Suprapubic skin (tissue), 4 donors: ENCODE measurements around the gene FSD1L. TPM values are rescaled to one million over a fixed set of nuclear protein-coding genes. Genes with fewer than 3 reads are reported as not detected.

Experiments
- DNase-seq, 2 donors: peaks; one replicate each; pipeline ENCODE4 v3.0.0-alpha.2; 2019; ENCODE audit warnings: low spot score in 2 of 2
- H3K27ac ChIP-seq: fragments of 200-600 bp; sonication (generic); one replicate; pipeline ENCODE4 v1.5.1; 2019
- H3K27me3 ChIP-seq: fragments of 200-600 bp; sonication (generic); one replicate; pipeline ENCODE4 v1.5.1; 2019
- H3K36me3 ChIP-seq: fragments of 200-600 bp; sonication (generic); one replicate; pipeline ENCODE4 v1.5.1; 2019
- H3K4me1 ChIP-seq: fragments of 200-600 bp; sonication (generic); one replicate; pipeline ENCODE4 v1.5.1; 2019
- H3K4me3 ChIP-seq: fragments of 200-600 bp; sonication (generic); one replicate; pipeline ENCODE4 v1.5.1; 2019; ENCODE audit warnings: mild to moderate bottlenecking
- H3K9me3 ChIP-seq: fragments of 200-600 bp; sonication (generic); one replicate; pipeline ENCODE4 v1.5.1; 2019
- EP300 ChIP-seq: sonication (generic); formaldehyde crosslinking; IDR thresholded peaks from one replicate; pipeline ENCODE4 v1.6.1; 2017; ENCODE audit warnings: antibody characterized with exemption
- POLR2A ChIP-seq, 2 donors: fragments of 450-650 bp; IDR thresholded peaks; one replicate each; pipeline ENCODE4 v1.6.1; 2017; ENCODE audit warnings: antibody characterized with exemption in 2 of 2, mild to moderate bottlenecking in 2 of 2, moderate library complexity in 2 of 2
- POLR2AphosphoS5 ChIP-seq, 3 donors: sonication (generic); formaldehyde crosslinking; IDR thresholded peaks; one replicate each; pipeline ENCODE4 v1.6.1; 2017; ENCODE audit warnings: antibody characterized with exemption in 3 of 3
- WGBS: methylation state at CpG from one replicate; pipeline ENCODE4 v1.1.5; 2018; 5-methylcytosine and 5-hydroxymethylcytosine counted together
- total RNA-seq, 4 donors: library from RNA; depleted of rRNA; stranded (reverse); fragments of >200 nt; gene quantifications; one replicate each; pipeline ENCODE4 v1.1.0, GENCODE V29; 2016
- TF ChIP-seq, protein P1 (sequence below), 2 donors: fragments of 200-600 bp in 1 of 2; fragments of 450-650 bp in 1 of 2; sonication (generic) in 1 of 2; IDR thresholded peaks; one replicate each; pipeline ENCODE4 v1.5.1; 2016 to 2019; ENCODE audit warnings: antibody characterized with exemption in 2 of 2, mild to moderate bottlenecking in 1 of 2, moderate library complexity in 1 of 2

FSD1L gene
- total RNA-seq, 4 donors from 2014 or later = 0.86 to 2.1 (median 1.6) TPM

DNA sequence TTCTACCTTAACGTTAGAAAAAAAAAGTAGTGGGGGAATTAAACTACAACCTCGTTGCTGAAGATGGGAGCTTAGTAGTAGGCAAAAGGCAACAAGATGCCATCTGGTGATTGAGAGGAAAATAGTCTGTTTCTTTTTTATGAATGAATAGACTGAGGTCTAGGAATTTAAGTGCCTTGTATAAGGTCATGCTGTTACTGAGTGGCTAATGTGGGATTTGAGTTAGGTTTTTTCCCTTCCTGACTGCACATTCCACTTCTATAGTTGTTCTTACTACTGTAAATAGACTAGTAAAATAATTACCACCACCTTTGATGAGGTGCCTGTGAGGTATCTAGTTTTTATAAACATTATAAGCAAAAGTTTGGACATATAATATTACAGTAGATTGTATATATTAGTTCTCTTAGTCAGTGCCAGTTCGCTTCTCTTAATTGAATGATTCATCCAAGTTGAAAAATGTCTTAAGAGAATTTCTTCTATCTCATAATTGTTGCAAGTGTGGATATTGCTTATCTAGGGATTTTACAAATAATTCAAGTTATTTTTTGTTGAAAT is 19.1 kb downstream of the FSD1L start:
- TF ChIP-seq, protein P1, sequence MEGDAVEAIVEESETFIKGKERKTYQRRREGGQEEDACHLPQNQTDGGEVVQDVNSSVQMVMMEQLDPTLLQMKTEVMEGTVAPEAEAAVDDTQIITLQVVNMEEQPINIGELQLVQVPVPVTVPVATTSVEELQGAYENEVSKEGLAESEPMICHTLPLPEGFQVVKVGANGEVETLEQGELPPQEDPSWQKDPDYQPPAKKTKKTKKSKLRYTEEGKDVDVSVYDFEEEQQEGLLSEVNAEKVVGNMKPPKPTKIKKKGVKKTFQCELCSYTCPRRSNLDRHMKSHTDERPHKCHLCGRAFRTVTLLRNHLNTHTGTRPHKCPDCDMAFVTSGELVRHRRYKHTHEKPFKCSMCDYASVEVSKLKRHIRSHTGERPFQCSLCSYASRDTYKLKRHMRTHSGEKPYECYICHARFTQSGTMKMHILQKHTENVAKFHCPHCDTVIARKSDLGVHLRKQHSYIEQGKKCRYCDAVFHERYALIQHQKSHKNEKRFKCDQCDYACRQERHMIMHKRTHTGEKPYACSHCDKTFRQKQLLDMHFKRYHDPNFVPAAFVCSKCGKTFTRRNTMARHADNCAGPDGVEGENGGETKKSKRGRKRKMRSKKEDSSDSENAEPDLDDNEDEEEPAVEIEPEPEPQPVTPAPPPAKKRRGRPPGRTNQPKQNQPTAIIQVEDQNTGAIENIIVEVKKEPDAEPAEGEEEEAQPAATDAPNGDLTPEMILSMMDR (IDR thresholded peaks at IDR 0.05) = no peak
- DNase-seq = no peak

DNA sequence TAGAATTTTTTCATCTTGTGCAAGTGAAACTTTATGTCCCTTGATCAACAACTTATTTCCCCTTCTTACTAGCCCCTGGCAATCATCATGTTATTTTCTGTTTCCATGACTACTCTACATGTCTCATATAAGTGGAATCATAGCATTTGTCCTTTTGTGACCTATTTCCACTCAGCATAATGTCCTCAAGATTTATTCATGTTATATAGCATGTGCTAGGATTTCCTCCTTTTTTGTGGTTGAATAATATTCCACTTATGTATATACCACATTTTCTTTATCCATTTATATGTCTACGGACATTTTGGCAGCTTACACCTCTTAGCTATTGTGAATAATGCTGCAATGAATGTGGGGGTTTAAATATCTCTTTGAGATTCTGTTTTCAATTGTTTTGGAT is 21.0 kb downstream of the FSD1L start:
- Histone ChIP-seq H3K4me1 (no peaks in the 10 kb centered on the region), H3K36me3 (peaks cover 19% of the 10 kb centered on the region), H3K27ac (no peak overlapping the region), H3K9me3 (no peaks in the 10 kb centered on the region), H3K4me3 (no peak overlapping the region), H3K27me3 (no peaks in the 10 kb centered on the region)
- TF ChIP-seq, protein P1 (IDR thresholded peaks at IDR 0.05) = no peak
- TF ChIP-seq EP300 (no peak), POLR2A (IDR thresholded peaks at IDR 0.05) (no peak), POLR2AphosphoS5 (IDR thresholded peaks at IDR 0.05) (no peak)
- 93% methylated on average over 1 of the region's 1 CpG for WGBS
- DNase-seq = no peak

More for the DNA sequence above, 19.1 kb downstream of the FSD1L start:
- Histone ChIP-seq H3K4me1 (no peaks in the 10 kb centered on the region), H3K27me3 (no peaks in the 10 kb centered on the region), H3K4me3 (no peak overlapping the region), H3K27ac (no peak overlapping the region), H3K9me3 (no peaks in the 10 kb centered on the region), H3K36me3 (peaks cover 19% of the 10 kb centered on the region)
- WGBS = 89% methylated on average over 3 of the region's 3 CpGs

DNA sequence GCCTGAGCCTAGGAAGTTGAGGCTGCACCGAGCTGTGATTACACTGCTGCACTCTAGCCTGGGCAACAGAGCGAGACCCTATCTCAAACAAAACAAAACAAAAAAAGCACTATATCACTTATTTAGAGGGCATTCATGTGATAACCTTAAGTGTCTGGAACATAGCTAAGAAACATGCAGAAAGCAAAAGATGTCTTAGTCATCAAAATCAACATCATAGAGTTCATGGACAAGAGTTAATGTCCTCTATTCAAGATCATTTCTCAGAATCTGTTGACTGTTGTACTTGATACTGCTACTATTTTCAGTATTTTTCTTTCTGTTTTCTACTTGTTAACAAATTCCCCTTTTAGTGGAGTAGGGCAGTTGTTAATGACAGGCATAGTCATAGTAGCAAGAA is 25.4 kb downstream of the FSD1L start:
- Histone ChIP-seq H3K4me1 (no peaks in the 10 kb centered on the region), H3K4me3 (no peak overlapping the region), H3K27ac (no peak overlapping the region), H3K9me3 (no peaks in the 10 kb centered on the region), H3K27me3 (no peaks in the 10 kb centered on the region), H3K36me3 (peaks cover 4% of the 10 kb centered on the region)
- no peak for DNase-seq
- no peak for TF ChIP-seq EP300
- TF ChIP-seq POLR2AphosphoS5 (IDR thresholded peaks at IDR 0.05) = no peak
- no peak for TF ChIP-seq POLR2A (IDR thresholded peaks at IDR 0.05)
- TF ChIP-seq, protein P1 (IDR thresholded peaks at IDR 0.05) = no peak
- 100% methylated on average over 2 of the region's 2 CpGs for WGBS

DNA sequence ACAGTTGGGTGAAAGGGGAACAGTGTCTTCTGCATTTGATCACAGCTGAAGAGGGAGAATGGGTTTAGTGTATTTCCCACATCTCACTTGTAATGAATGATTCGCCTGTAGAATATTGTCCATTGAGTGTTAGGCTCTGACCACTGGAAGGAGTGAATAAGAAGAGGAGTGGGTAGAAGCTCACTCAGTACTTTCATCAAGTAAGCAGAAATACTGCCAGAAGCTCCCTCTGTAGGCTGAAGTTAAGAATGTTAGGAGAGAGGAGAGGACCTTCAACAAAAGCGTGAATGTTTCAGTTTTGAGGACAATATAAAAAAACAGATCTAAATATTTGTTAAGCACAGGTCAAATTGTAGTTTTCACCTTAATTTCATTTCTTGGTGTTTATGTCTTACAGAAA is 27.5 kb downstream of the FSD1L start:
- Histone ChIP-seq H3K27me3 (no peaks in the 10 kb centered on the region), H3K27ac (no peak overlapping the region), H3K36me3 (no peaks in the 10 kb centered on the region), H3K9me3 (no peaks in the 10 kb centered on the region), H3K4me3 (no peak overlapping the region), H3K4me1 (no peaks in the 10 kb centered on the region)
- TF ChIP-seq POLR2AphosphoS5 (IDR thresholded peaks at IDR 0.05) = no peak
- no peak for TF ChIP-seq EP300
- no peak for TF ChIP-seq POLR2A (IDR thresholded peaks at IDR 0.05)
- TF ChIP-seq, protein P1 (IDR thresholded peaks at IDR 0.05) = no peak
- WGBS = 79% methylated on average over 2 of the region's 2 CpGs
- DNase-seq = no peak

DNA sequence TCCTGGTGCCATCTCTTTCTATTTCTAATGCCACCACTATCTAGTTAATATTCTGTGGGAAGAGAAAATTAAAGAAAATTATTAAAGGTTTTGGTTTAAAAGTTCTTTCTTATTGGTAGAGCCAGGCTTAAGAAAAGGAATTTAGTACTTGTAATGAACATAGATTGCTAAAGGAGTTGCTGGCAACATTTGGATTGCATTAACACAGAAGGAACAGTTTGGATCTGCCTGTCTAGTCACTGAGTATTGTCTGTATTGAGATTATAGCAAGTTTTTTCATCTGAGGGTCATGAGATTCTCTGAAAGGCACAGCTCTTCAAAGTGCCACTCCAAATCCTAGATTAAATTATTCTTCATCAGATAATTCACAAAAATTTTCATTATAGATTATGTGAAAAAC is 32.0 kb downstream of the FSD1L start:
- Histone ChIP-seq H3K9me3 (no peaks in the 10 kb centered on the region), H3K4me3 (no peak overlapping the region), H3K27ac (no peak overlapping the region), H3K4me1 (no peaks in the 10 kb centered on the region), H3K27me3 (no peaks in the 10 kb centered on the region), H3K36me3 (no peaks in the 10 kb centered on the region)
- DNase-seq = no peak
- TF ChIP-seq EP300 (no peak), POLR2A (IDR thresholded peaks at IDR 0.05) (no peak), POLR2AphosphoS5 (IDR thresholded peaks at IDR 0.05) (no peak)
- TF ChIP-seq, protein P1 (IDR thresholded peaks at IDR 0.05) = no peak
